ENCODE measurements around the gene CYB561. TPM values are rescaled to one million over a fixed set of nuclear protein-coding genes. Genes with fewer than 3 reads are reported as not detected.

Gene CYB561
- total RNA-seq, result 24.5 and 30.5 TPM in 2 replicates

- peak; percentile 32 for DNase-seq (ENCODE audit: low read depth)
- FAIRE-seq, result no peak
These were observed at the start of gene CYB561 for GRCh38 chr17:63445954-63446752. TSS of gene CYB561 (minus strand) at chr17:63446306. CDS start at chr17:63437547, 8,759 bp downstream.

GRCh38 chr17:63495491-63495890 is 49.4 kb upstream of the CYB561 start:
- H3K4me3 ChIP-seq (ENCODE audit: low read depth, low read length), result no peak overlapping the region
- FAIRE-seq (no peak), DNase-seq (ENCODE audit: low read depth) (no peak)
- no peak for TF ChIP-seq CTCF (IDR thresholded peaks at IDR 0.05; ENCODE audit: insufficient read depth, low read length, severe bottlenecking)
- no peaks in the 10 kb centered on the region for H3K36me3 ChIP-seq (ENCODE audit: control insufficient read depth, insufficient read depth, low read length)
- peaks cover 10% of the 10 kb centered on the region for H3K27me3 ChIP-seq (ENCODE audit: control insufficient read depth, insufficient read depth, low read length)

More at GRCh38 chr17:63445954-63446752, at the start of gene CYB561:
- H3K36me3 ChIP-seq (ENCODE audit: control insufficient read depth, insufficient read depth, low read length), result peaks cover 2% of the 10 kb centered on the region
- H3K4me3 ChIP-seq (ENCODE audit: low read depth, low read length), result peak within 1 kb of the TSS; percentile 73
- H3K27me3 ChIP-seq (ENCODE audit: control insufficient read depth, insufficient read depth, low read length), result no peaks in the 10 kb centered on the region
- peak; percentile 50 for TF ChIP-seq CTCF (IDR thresholded peaks at IDR 0.05; ENCODE audit: insufficient read depth, low read length, severe bottlenecking)

- H3K36me3 ChIP-seq (ENCODE audit: control insufficient read depth, insufficient read depth, low read length), result no peaks in the 10 kb centered on the region
- H3K4me3 ChIP-seq (ENCODE audit: low read depth, low read length), result no peak overlapping the region
- FAIRE-seq, result no peak
- no peak for TF ChIP-seq CTCF (IDR thresholded peaks at IDR 0.05; ENCODE audit: insufficient read depth, low read length, severe bottlenecking)
- peaks cover 15% of the 10 kb centered on the region for H3K27me3 ChIP-seq (ENCODE audit: control insufficient read depth, insufficient read depth, low read length)
- no peak for DNase-seq (ENCODE audit: low read depth)
These were observed 48.3 kb upstream of the CYB561 start for GRCh38 chr17:63494300-63494928.

GRCh38 chr17:63493411-63493810 is 47.3 kb upstream of the CYB561 start:
- FAIRE-seq (no peak), DNase-seq (ENCODE audit: low read depth) (no peak)
- peaks cover 15% of the 10 kb centered on the region for H3K27me3 ChIP-seq (ENCODE audit: control insufficient read depth, insufficient read depth, low read length)
- no peaks in the 10 kb centered on the region for H3K36me3 ChIP-seq (ENCODE audit: control insufficient read depth, insufficient read depth, low read length)
- H3K4me3 ChIP-seq (ENCODE audit: low read depth, low read length), result no peak overlapping the region
- TF ChIP-seq CTCF (IDR thresholded peaks at IDR 0.05; ENCODE audit: insufficient read depth, low read length, severe bottlenecking), result no peak

GRCh38 chr17:63492940-63493339 is 46.8 kb upstream of the CYB561 start:
- TF ChIP-seq CTCF (IDR thresholded peaks at IDR 0.05; ENCODE audit: insufficient read depth, low read length, severe bottlenecking), result no peak
- DNase-seq (ENCODE audit: low read depth) (no peak), FAIRE-seq (no peak)
- no peaks in the 10 kb centered on the region for H3K36me3 ChIP-seq (ENCODE audit: control insufficient read depth, insufficient read depth, low read length)
- no peak overlapping the region for H3K4me3 ChIP-seq (ENCODE audit: low read depth, low read length)
- H3K27me3 ChIP-seq (ENCODE audit: control insufficient read depth, insufficient read depth, low read length), result peaks cover 15% of the 10 kb centered on the region

All from bronchial epithelial cell (primary cell).